ENCODE measurements around the gene ATP5F1D. TPM values are rescaled to one million over a fixed set of nuclear protein-coding genes. Genes with fewer than 3 reads are reported as not detected.
A peak's percentile ranks its signal among the peaks of the same experiment; 100 is the strongest.

The ATP5F1D gene
- total and polyA plus RNA-seq, 7 experiments from 2014 or later = 90.6 to 302 (median 114) TPM

GRCh38 chr19:1214299-1214861 is 27.2 kb upstream of the ATP5F1D start:
- ATAC-seq (no peak), DNase-seq (no peak)
- ChIA-PET POLR2A (interaction anchor here (0.7 to 1.8 kb wide), 6 partner anchors 39 to 201 kb away, joined by 3 to 5 read pairs (median 3); partner anchors contain the start of genes ABCA7 and CIRBP), CTCF (interaction anchor here (0.6 kb wide), 1 partner anchor 29 kb away, joined by 3 read pairs; no protein-coding TSS in a partner anchor)
- H3K4me3 Mint-ChIP-seq = peak overlapping the region; percentile 75 to 88 (median 78)
- Histone ChIP-seq H3K9me3 (ENCODE audit: control insufficient read depth in 2 of 3, low read length in 3 of 3) (no peaks in the 10 kb centered on the region), H3K4me1 (ENCODE audit: control insufficient read depth in 2 of 2, insufficient read depth in 2 of 2, low read length in 2 of 2) (peaks cover 12 to 25% of the 10 kb centered on the region in 2 donors), H3K36me3 (ENCODE audit: control insufficient read depth in 2 of 3, insufficient read depth in 3 of 3, low read length in 3 of 3) (peaks cover 0 to 20% (median 0%) of the 10 kb centered on the region in 3 experiments), H3K27ac (ENCODE audit: low read depth, low read length) (peak overlapping the region; percentile 71), H3K4me3 (ENCODE audit: low read length) (no peak overlapping the region), H3K27me3 (ENCODE audit: control insufficient read depth in 2 of 2, insufficient read depth in 2 of 2, low read length in 2 of 2) (no peaks in the 10 kb centered on the region)
- peak overlapping the region in 8 of 9 donors; percentile 87 to 99 (median 93) for H3K27ac Mint-ChIP-seq
- H3K4me1 Mint-ChIP-seq = peaks cover 19 to 36% (median 27%) of the 10 kb centered on the region in 7 donors
- H3K27me3 Mint-ChIP-seq = no peaks in the 10 kb centered on the region
- peaks cover 0 to 2% (median 0%) of the 10 kb centered on the region in 11 donors for H3K9me3 Mint-ChIP-seq
- intact Hi-C loops (cut with micrococcal nuclease) = no loop called here
- peaks cover 0 to 12% (median 5%) of the 10 kb centered on the region in 5 donors for H3K36me3 Mint-ChIP-seq

GRCh38 chr19:1214862-1215731 is 26.5 kb upstream of the ATP5F1D start:
- ChIA-PET POLR2A (interaction anchor here (1.8 kb wide), 1 partner anchor 84 kb away, joined by 5 read pairs; no protein-coding TSS in a partner anchor), CTCF (no interaction called here)
- Mint-ChIP-seq H3K4me1 (peaks cover 18 to 29% (median 23%) of the 10 kb centered on the region in 7 donors), H3K27me3 (no peaks in the 10 kb centered on the region), H3K4me3 (no peak overlapping the region), H3K27ac (no peak overlapping the region), H3K36me3 (peaks cover 0 to 10% (median 5%) of the 10 kb centered on the region in 5 donors), H3K9me3 (peaks cover 0 to 2% (median 0%) of the 10 kb centered on the region in 11 donors)
- Histone ChIP-seq H3K27me3 (ENCODE audit: control insufficient read depth in 2 of 2, insufficient read depth in 2 of 2, low read length in 2 of 2) (no peaks in the 10 kb centered on the region), H3K4me1 (ENCODE audit: control insufficient read depth in 2 of 2, insufficient read depth in 2 of 2, low read length in 2 of 2) (peaks cover 12 to 20% of the 10 kb centered on the region in 2 donors), H3K9me3 (ENCODE audit: control insufficient read depth in 2 of 3, low read length in 3 of 3) (no peaks in the 10 kb centered on the region), H3K36me3 (ENCODE audit: control insufficient read depth in 2 of 3, insufficient read depth in 3 of 3, low read length in 3 of 3) (peaks cover 0 to 19% (median 0%) of the 10 kb centered on the region in 3 experiments), H3K27ac (ENCODE audit: low read depth, low read length) (no peak overlapping the region), H3K4me3 (ENCODE audit: low read length) (no peak overlapping the region)
- ATAC-seq (no peak), DNase-seq (no peak)
- intact Hi-C loops (cut with micrococcal nuclease) = no loop called here

GRCh38 chr19:1216756-1217155 is 24.8 kb upstream of the ATP5F1D start:
- Histone ChIP-seq H3K4me3 (ENCODE audit: low read length) (no peak overlapping the region), H3K27ac (ENCODE audit: low read depth, low read length) (no peak overlapping the region), H3K27me3 (ENCODE audit: control insufficient read depth in 2 of 2, insufficient read depth in 2 of 2, low read length in 2 of 2) (no peaks in the 10 kb centered on the region), H3K4me1 (ENCODE audit: control insufficient read depth in 2 of 2, insufficient read depth in 2 of 2, low read length in 2 of 2) (peaks cover 12 to 16% of the 10 kb centered on the region in 2 donors), H3K36me3 (ENCODE audit: control insufficient read depth in 2 of 3, insufficient read depth in 3 of 3, low read length in 3 of 3) (peaks cover 0 to 34% (median 5%) of the 10 kb centered on the region in 3 experiments), H3K9me3 (ENCODE audit: control insufficient read depth in 2 of 3, low read length in 3 of 3) (no peaks in the 10 kb centered on the region)
- H3K4me3 Mint-ChIP-seq = no peak overlapping the region
- POLR2A ChIA-PET = no interaction called here
- CTCF ChIA-PET = no interaction called here
- DNase-seq = no peak
- H3K9me3 Mint-ChIP-seq = peaks cover 0 to 2% (median 0%) of the 10 kb centered on the region in 11 donors
- H3K4me1 Mint-ChIP-seq = peaks cover 14 to 21% (median 15%) of the 10 kb centered on the region in 7 donors
- no peak for ATAC-seq
- peaks cover 0 to 7% (median 5%) of the 10 kb centered on the region in 5 donors for H3K36me3 Mint-ChIP-seq
- H3K27me3 Mint-ChIP-seq = no peaks in the 10 kb centered on the region
- H3K27ac Mint-ChIP-seq = no peak overlapping the region
- intact Hi-C loops (cut with micrococcal nuclease) = no loop called here

GRCh38 chr19:1217366-1217765 is 24.2 kb upstream of the ATP5F1D start:
- no peak overlapping the region for H3K4me3 ChIP-seq (ENCODE audit: low read length)
- peak overlapping the region in 1 of 9 donors; percentile 47 for H3K27ac Mint-ChIP-seq
- no peaks in the 10 kb centered on the region for H3K27me3 Mint-ChIP-seq
- peaks cover 0 to 7% (median 5%) of the 10 kb centered on the region in 5 donors for H3K36me3 Mint-ChIP-seq
- POLR2A ChIA-PET = no interaction called here
- peaks cover 0 to 40% (median 5%) of the 10 kb centered on the region in 3 experiments for H3K36me3 ChIP-seq (ENCODE audit: control insufficient read depth in 2 of 3, insufficient read depth in 3 of 3, low read length in 3 of 3)
- no peak overlapping the region for H3K4me3 Mint-ChIP-seq
- H3K4me1 ChIP-seq (ENCODE audit: control insufficient read depth in 2 of 2, insufficient read depth in 2 of 2, low read length in 2 of 2) = peaks cover 12 to 16% of the 10 kb centered on the region in 2 donors
- H3K27me3 ChIP-seq (ENCODE audit: control insufficient read depth in 2 of 2, insufficient read depth in 2 of 2, low read length in 2 of 2) = no peaks in the 10 kb centered on the region
- H3K9me3 ChIP-seq (ENCODE audit: control insufficient read depth in 2 of 3, low read length in 3 of 3) = no peaks in the 10 kb centered on the region
- DNase-seq (no peak), ATAC-seq (no peak)
- CTCF ChIA-PET = no interaction called here
- H3K27ac ChIP-seq (ENCODE audit: low read depth, low read length) = no peak overlapping the region
- peaks cover 0 to 2% (median 0%) of the 10 kb centered on the region in 11 donors for H3K9me3 Mint-ChIP-seq
- intact Hi-C loops (cut with micrococcal nuclease) = no loop called here
- H3K4me1 Mint-ChIP-seq = peaks cover 13 to 21% (median 14%) of the 10 kb centered on the region in 7 donors

GRCh38 chr19:1218751-1219567 is 22.6 kb upstream of the ATP5F1D start:
- no peak overlapping the region for H3K4me3 ChIP-seq (ENCODE audit: low read length)
- no peak for ATAC-seq
- peaks cover 0 to 1% (median under 1%) of the 10 kb centered on the region in 5 donors for H3K36me3 Mint-ChIP-seq
- ChIA-PET POLR2A (interaction anchor here (0.7 kb wide), 1 partner anchor 199 kb away, joined by 3 read pairs; no protein-coding TSS in a partner anchor), CTCF (no interaction called here)
- H3K9me3 ChIP-seq (ENCODE audit: control insufficient read depth in 2 of 3, low read length in 3 of 3) = no peaks in the 10 kb centered on the region
- peaks cover 0 to 1% (median 0%) of the 10 kb centered on the region in 11 donors for H3K9me3 Mint-ChIP-seq
- peaks cover 0 to 56% (median 5%) of the 10 kb centered on the region in 3 experiments for H3K36me3 ChIP-seq (ENCODE audit: control insufficient read depth in 2 of 3, insufficient read depth in 3 of 3, low read length in 3 of 3)
- peaks cover 3 to 8% of the 10 kb centered on the region in 2 donors for H3K4me1 ChIP-seq (ENCODE audit: control insufficient read depth in 2 of 2, insufficient read depth in 2 of 2, low read length in 2 of 2)
- no peak overlapping the region for H3K4me3 Mint-ChIP-seq
- peaks cover 4 to 10% (median 5%) of the 10 kb centered on the region in 7 donors for H3K4me1 Mint-ChIP-seq
- H3K27me3 Mint-ChIP-seq = no peaks in the 10 kb centered on the region
- no peak overlapping the region for H3K27ac Mint-ChIP-seq
- H3K27ac ChIP-seq (ENCODE audit: low read depth, low read length) = no peak overlapping the region
- H3K27me3 ChIP-seq (ENCODE audit: control insufficient read depth in 2 of 2, insufficient read depth in 2 of 2, low read length in 2 of 2) = no peaks in the 10 kb centered on the region
- intact Hi-C loops (cut with micrococcal nuclease) = no loop called here
- no peak for DNase-seq
